K562 (cell line): ENCODE results near the gene PPM1L. TPM values are rescaled to one million over a fixed set of nuclear protein-coding genes. Genes with fewer than 3 reads are reported as not detected.

Source experiments
- CCNT2 ChIP-seq: IDR thresholded peaks from 2 replicates; pipeline ENCODE4 v1.6.1; 2011; ENCODE audit warnings: borderline replicate concordance, low read depth, mild to moderate bottlenecking, moderate library complexity, mixed read lengths, low read length; ENCODE audit not compliant: insufficient read length; ENCODE audit errors: extremely low read depth
- CHD2 ChIP-seq: IDR thresholded peaks from 2 replicates; pipeline ENCODE4 v1.6.1; 2011; ENCODE audit warnings: low read depth, low read length
- CREM ChIP-seq: IDR thresholded peaks from 2 replicates; pipeline ENCODE4 v1.6.1; 2014; ENCODE audit warnings: antibody characterized with exemption, low read depth
- DPF2 ChIP-seq: fragments of 450-650 bp; IDR thresholded peaks from 2 replicates; pipeline ENCODE4 v1.6.1; 2016
- EP400 ChIP-seq: fragments of 450-650 bp; IDR thresholded peaks from 2 replicates; pipeline ENCODE4 v1.6.1; 2017; ENCODE audit warnings: antibody characterized with exemption, mild to moderate bottlenecking, moderate library complexity
- HDAC6 ChIP-seq: IDR thresholded peaks from 2 replicates; pipeline ENCODE4 v1.6.1; 2012; ENCODE audit warnings: low read depth, mild to moderate bottlenecking, control low read depth, inconsistent platforms, low read length, moderate library complexity
- JUNB ChIP-seq: fragments of 450-650 bp; formaldehyde crosslinking; conservative IDR thresholded peaks from 2 replicates; pipeline ENCODE4 v1.4.0; 2020; ENCODE audit warnings: mild to moderate bottlenecking
- MYC ChIP-seq, 2 experiments: fragments of 250-450 bp in 1 of 2; sonication (Bioruptor Pico) in 1 of 2; IDR thresholded peaks; 2 replicates each; pipeline versions ENCODE4 v1.5.1 to v1.6.1; 2012 to 2021; ENCODE audit warnings: low read depth in 2 of 2, borderline replicate concordance in 1 of 2, improper control_type of control experiment in 1 of 2, low read length in 1 of 2, mild to moderate bottlenecking in 1 of 2, moderate library complexity in 1 of 2
- NFIC ChIP-seq: fragments of 450-650 bp; IDR thresholded peaks from 2 replicates; pipeline ENCODE4 v1.6.1; 2017; ENCODE audit warnings: mild to moderate bottlenecking, inconsistent platforms
- RNF2 ChIP-seq: sonication (generic); IDR thresholded peaks from 2 replicates; pipeline ENCODE4 v1.6.1; 2016
- TAF9B ChIP-seq: fragments of 450-650 bp; IDR thresholded peaks from 2 replicates; pipeline ENCODE4 v1.6.1; 2018; ENCODE audit warnings: mild to moderate bottlenecking; ENCODE audit not compliant: partially characterized antibody
- polyA plus RNA-seq, 8 experiments: library from polyadenylated mRNA; depleted of rRNA in 4 of 8; stranded (reverse) in 5 of 8; unstranded in 3 of 8; fragments of >200 nt; fragmentation: Nextera tagmentation in 2 of 8; fragmentation: Illumina TruSeq in 1 of 8; extraction: Ambion mirVana in 2 of 8; extraction: Trizol in 1 of 8; gene quantifications; 2 replicates each; pipeline versions ENCODE4 v1.2.1 to v1.2.3, GENCODE V29; 2011 to 2014; ENCODE audit warnings: inconsistent platforms in 1 of 8, missing spikeins in 1 of 8
- total RNA-seq, 7 experiments: library from RNA; depleted of rRNA in 6 of 7; stranded (reverse); fragments of >200 nt in 6 of 7; fragmentation: Illumina TruSeq in 2 of 7; extraction: Trizol in 2 of 7; gene quantifications; 2 replicates each; pipeline versions ENCODE4 v1.2.1 to v1.2.3, GENCODE V29; 2011 to 2021; ENCODE audit warnings: low replicate concordance in 1 of 7
- TF ChIP-seq, protein P1 (sequence below): IDR thresholded peaks from 2 replicates; pipeline ENCODE4 v1.6.1; 2014; ENCODE audit warnings: antibody characterized with exemption
- TF ChIP-seq, protein P2 (sequence below): conservative IDR thresholded peaks from 2 replicates; pipeline ENCODE4 v1.6.1; 2011; ENCODE audit warnings: low read depth, mild to moderate bottlenecking, low read length; ENCODE audit not compliant: control insufficient read depth
- TF ChIP-seq, protein P3 (sequence below): fragments of 200-800 bp; sonication (Bioruptor generic); IDR thresholded peaks from 2 replicates; pipeline ENCODE4 v1.6.1; 2017; ENCODE audit warnings: missing genetic modification characterization, missing compliant biosample characterization
- TF ChIP-seq, protein P4 (sequence below): sonication (generic); formaldehyde crosslinking; IDR thresholded peaks from 2 replicates; pipeline ENCODE4 v1.8.0; 2023; ENCODE audit warnings: mild to moderate bottlenecking, missing genetic modification reagents
- TF ChIP-seq, protein P5 (sequence below), 3 experiments: IDR thresholded peaks in 2 of 3; conservative IDR thresholded peaks in 1 of 3; 2 replicates each; pipeline ENCODE4 v1.5.1; 2011 to 2012; ENCODE audit warnings: low read length in 3 of 3, mild to moderate bottlenecking in 3 of 3, control low read depth in 2 of 3, improper control_type of control experiment in 1 of 3, inconsistent platforms in 1 of 3, low read depth in 1 of 3, mixed read lengths in 1 of 3, moderate library complexity in 1 of 3; ENCODE audit not compliant: insufficient read depth in 2 of 3
- TF ChIP-seq, protein P6 (sequence below): sonication (generic); formaldehyde crosslinking; IDR thresholded peaks from 2 replicates; pipeline ENCODE4 v1.8.0; 2022; ENCODE audit warnings: missing genetic modification reagents, mild to moderate bottlenecking, moderate library complexity, borderline replicate concordance
- TF ChIP-seq, protein P7 (sequence below): fragments of 250-450 bp; sonication (Bioruptor Pico); IDR thresholded peaks from 2 replicates; pipeline ENCODE4 v1.6.1; 2021; ENCODE audit warnings: mild to moderate bottlenecking

Gene PPM1L
- total and polyA plus RNA-seq, 9 of the 15 experiments (the other 6 are each of a cell fraction or from before 2014, with no cell fraction given), result 0.01 to 0.41 (median 0.14) TPM

DNA sequence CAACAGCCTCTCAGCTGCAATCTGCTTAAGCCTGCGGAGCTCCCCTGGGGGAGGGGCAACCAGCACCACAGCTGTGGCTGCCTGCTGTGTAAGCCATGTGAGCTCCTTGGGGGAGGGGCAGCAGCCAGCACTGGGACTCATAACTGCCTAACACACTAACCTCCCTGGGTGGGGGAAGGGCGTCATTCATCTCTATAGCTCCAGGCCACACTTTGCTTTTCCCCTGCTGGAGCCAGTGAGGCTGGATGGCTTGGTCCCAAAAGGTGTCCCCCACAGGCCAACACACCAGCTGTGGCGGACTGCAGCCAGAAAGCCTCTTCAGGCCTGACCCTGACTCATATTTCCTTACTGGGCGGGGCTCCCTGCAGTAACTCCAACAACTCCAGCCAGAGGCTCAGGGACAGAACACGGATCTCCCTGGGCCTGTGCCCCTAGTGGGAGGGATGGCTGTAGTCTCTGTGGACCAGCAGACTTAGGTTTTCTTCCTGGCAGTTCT is 129.8 kb downstream of the PPM1L start (continued):
- TF ChIP-seq, protein P1, sequence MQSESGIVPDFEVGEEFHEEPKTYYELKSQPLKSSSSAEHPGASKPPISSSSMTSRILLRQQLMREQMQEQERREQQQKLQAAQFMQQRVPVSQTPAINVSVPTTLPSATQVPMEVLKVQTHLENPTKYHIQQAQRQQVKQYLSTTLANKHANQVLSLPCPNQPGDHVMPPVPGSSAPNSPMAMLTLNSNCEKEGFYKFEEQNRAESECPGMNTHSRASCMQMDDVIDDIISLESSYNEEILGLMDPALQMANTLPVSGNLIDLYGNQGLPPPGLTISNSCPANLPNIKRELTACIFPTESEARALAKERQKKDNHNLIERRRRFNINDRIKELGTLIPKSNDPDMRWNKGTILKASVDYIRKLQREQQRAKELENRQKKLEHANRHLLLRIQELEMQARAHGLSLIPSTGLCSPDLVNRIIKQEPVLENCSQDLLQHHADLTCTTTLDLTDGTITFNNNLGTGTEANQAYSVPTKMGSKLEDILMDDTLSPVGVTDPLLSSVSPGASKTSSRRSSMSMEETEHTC, result 0 out of 2 replicates have a peak, but pooled peaks have one; percentile 62
- TF ChIP-seq, protein P2, sequence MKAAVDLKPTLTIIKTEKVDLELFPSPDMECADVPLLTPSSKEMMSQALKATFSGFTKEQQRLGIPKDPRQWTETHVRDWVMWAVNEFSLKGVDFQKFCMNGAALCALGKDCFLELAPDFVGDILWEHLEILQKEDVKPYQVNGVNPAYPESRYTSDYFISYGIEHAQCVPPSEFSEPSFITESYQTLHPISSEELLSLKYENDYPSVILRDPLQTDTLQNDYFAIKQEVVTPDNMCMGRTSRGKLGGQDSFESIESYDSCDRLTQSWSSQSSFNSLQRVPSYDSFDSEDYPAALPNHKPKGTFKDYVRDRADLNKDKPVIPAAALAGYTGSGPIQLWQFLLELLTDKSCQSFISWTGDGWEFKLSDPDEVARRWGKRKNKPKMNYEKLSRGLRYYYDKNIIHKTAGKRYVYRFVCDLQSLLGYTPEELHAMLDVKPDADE, result 0 out of 2 replicates have a peak, but pooled peaks have one; percentile 46
- TF ChIP-seq TAF9B (peak; percentile 80), EP400 (peak; percentile 35; the same call in 1 of the 2 replicates), CCNT2 (peak; percentile 22), HDAC6 (no peak), CREM (0 out of 2 replicates have a peak, but pooled peaks have one; percentile 9), JUNB (CRISPR knock-in tag) (no peak), RNF2 (peak; percentile 84), MYC (IDR thresholded peaks at IDR 0.05; ENCODE audit: low read depth, low read length) (peak; percentile 21; the same call in 1 of the 2 replicates), MYC (CRISPR knock-in tag; IDR thresholded peaks at IDR 0.05; ENCODE audit: borderline replicate concordance, low read depth) (no peak), DPF2 (0 out of 2 replicates have a peak, but pooled peaks have one; percentile 18), NFIC (0 out of 2 replicates have a peak, but pooled peaks have one; percentile 17), CHD2 (peak; percentile 51; the same call in 1 of the 2 replicates)
- TF ChIP-seq, protein P3, sequence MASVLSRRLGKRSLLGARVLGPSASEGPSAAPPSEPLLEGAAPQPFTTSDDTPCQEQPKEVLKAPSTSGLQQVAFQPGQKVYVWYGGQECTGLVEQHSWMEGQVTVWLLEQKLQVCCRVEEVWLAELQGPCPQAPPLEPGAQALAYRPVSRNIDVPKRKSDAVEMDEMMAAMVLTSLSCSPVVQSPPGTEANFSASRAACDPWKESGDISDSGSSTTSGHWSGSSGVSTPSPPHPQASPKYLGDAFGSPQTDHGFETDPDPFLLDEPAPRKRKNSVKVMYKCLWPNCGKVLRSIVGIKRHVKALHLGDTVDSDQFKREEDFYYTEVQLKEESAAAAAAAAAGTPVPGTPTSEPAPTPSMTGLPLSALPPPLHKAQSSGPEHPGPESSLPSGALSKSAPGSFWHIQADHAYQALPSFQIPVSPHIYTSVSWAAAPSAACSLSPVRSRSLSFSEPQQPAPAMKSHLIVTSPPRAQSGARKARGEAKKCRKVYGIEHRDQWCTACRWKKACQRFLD (CRISPR knock-in tag), result 0 out of 2 replicates have a peak, but pooled peaks have one; percentile 36
- TF ChIP-seq, protein P4, sequence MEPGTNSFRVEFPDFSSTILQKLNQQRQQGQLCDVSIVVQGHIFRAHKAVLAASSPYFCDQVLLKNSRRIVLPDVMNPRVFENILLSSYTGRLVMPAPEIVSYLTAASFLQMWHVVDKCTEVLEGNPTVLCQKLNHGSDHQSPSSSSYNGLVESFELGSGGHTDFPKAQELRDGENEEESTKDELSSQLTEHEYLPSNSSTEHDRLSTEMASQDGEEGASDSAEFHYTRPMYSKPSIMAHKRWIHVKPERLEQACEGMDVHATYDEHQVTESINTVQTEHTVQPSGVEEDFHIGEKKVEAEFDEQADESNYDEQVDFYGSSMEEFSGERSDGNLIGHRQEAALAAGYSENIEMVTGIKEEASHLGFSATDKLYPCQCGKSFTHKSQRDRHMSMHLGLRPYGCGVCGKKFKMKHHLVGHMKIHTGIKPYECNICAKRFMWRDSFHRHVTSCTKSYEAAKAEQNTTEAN (CRISPR knock-in tag), result no peak
- TF ChIP-seq, protein P5, sequence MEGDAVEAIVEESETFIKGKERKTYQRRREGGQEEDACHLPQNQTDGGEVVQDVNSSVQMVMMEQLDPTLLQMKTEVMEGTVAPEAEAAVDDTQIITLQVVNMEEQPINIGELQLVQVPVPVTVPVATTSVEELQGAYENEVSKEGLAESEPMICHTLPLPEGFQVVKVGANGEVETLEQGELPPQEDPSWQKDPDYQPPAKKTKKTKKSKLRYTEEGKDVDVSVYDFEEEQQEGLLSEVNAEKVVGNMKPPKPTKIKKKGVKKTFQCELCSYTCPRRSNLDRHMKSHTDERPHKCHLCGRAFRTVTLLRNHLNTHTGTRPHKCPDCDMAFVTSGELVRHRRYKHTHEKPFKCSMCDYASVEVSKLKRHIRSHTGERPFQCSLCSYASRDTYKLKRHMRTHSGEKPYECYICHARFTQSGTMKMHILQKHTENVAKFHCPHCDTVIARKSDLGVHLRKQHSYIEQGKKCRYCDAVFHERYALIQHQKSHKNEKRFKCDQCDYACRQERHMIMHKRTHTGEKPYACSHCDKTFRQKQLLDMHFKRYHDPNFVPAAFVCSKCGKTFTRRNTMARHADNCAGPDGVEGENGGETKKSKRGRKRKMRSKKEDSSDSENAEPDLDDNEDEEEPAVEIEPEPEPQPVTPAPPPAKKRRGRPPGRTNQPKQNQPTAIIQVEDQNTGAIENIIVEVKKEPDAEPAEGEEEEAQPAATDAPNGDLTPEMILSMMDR (IDR thresholded peaks at IDR 0.05 in 2 of 3, conservative IDR thresholded peaks at IDR 0.05 in 1 of 3; ENCODE audit: insufficient read depth in 2 of 3, low read depth in 1 of 3, low read length in 3 of 3), result 0 out of 6 replicates have a peak, but pooled peaks of 1 of the 3 experiments have one; percentile 7
- TF ChIP-seq, protein P6, sequence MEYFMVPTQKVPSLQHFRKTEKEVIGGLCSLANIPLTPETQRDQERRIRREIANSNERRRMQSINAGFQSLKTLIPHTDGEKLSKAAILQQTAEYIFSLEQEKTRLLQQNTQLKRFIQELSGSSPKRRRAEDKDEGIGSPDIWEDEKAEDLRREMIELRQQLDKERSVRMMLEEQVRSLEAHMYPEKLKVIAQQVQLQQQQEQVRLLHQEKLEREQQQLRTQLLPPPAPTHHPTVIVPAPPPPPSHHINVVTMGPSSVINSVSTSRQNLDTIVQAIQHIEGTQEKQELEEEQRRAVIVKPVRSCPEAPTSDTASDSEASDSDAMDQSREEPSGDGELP (CRISPR knock-in tag), result peak; percentile 54
- TF ChIP-seq, protein P7, sequence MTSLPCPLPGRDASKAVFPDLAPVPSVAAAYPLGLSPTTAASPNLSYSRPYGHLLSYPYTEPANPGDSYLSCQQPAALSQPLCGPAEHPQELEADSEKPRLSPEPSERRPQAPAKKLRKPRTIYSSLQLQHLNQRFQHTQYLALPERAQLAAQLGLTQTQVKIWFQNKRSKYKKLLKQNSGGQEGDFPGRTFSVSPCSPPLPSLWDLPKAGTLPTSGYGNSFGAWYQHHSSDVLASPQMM (CRISPR knock-in tag), result no peak
